LoVo (cell line): Measurements from ENCODE around the gene ERMAP.
"Not testable (repeated sequence)": the region's sequence is repeated elsewhere in the genome, so short reads cannot be mapped to it uniquely, and the experiment has no call there.

Experiments
- DNase-seq: peaks from one replicate; pipeline ENCODE4 v3.0.0-alpha.2; 2016; ENCODE audit warnings: low spot score

The ERMAP gene

GRCh38 chr1:42845193-42845592, 28.3 kb downstream of the ERMAP start:
- DNase-seq: no peak

GRCh38 chr1:42845866-42846256, 28.9 kb downstream of the ERMAP start:
- no peak for DNase-seq

GRCh38 chr1:42846257-42847110, 29.6 kb downstream of the ERMAP start, which contains the start of gene ZNF691:
Gene ZNF691 (plus strand): TSS chr1:42846613. CDS start chr1:42849659, 3,046 bp downstream.
- DNase-seq: peak; percentile 94

- DNase-seq: no peak
These were observed 30.2 kb downstream of the ERMAP start for GRCh38 chr1:42847111-42847595.

- DNase-seq: no peak
These were observed 31.0 kb downstream of the ERMAP start for GRCh38 chr1:42847721-42848460.

- DNase-seq: no peak
These were observed 32.1 kb downstream of the ERMAP start for GRCh38 chr1:42848823-42849537.

- no peak for DNase-seq
These were observed 33.0 kb downstream of the ERMAP start for GRCh38 chr1:42849944-42850343.

- no peak for DNase-seq
These were observed 34.5 kb downstream of the ERMAP start for GRCh38 chr1:42851420-42851819.

- DNase-seq: no peak
These were observed 35.2 kb downstream of the ERMAP start for GRCh38 chr1:42851960-42852607.

GRCh38 chr1:42852608-42852980, 35.7 kb downstream of the ERMAP start:
- no peak for DNase-seq

- DNase-seq: no peak
These were observed 36.4 kb downstream of the ERMAP start for GRCh38 chr1:42853116-42853884.

GRCh38 chr1:42856554-42856953, 39.6 kb downstream of the ERMAP start:
- DNase-seq: not testable (repeated sequence)

GRCh38 chr1:42859366-42859765, 42.4 kb downstream of the ERMAP start:
- DNase-seq: not testable (repeated sequence)

GRCh38 chr1:42860339-42861013, 43.6 kb downstream of the ERMAP start:
- no peak for DNase-seq

GRCh38 chr1:42861014-42861399, 44.1 kb downstream of the ERMAP start:
- DNase-seq: no peak

GRCh38 chr1:42866549-42866948, 49.6 kb downstream of the ERMAP start:
- no peak for DNase-seq

GRCh38 chr1:42868466-42868865, 51.5 kb downstream of the ERMAP start:
- not testable (repeated sequence) for DNase-seq

- not testable (repeated sequence) for DNase-seq
These were observed 52.3 kb downstream of the ERMAP start for GRCh38 chr1:42869254-42869653.

- DNase-seq: not testable (repeated sequence)
These were observed 52.8 kb downstream of the ERMAP start for GRCh38 chr1:42869751-42870150.

GRCh38 chr1:42873108-42873507, 56.2 kb downstream of the ERMAP start:
- DNase-seq: not testable (repeated sequence)
